AG09319 (cell line): ENCODE results near the gene RARB.

Source experiments
- DNase-seq: peaks from one replicate; pipeline ENCODE4 v3.0.0-alpha.2; 2010; ENCODE audit warnings: low read depth; ENCODE audit errors: extremely low read depth
- CTCF ChIP-seq: IDR thresholded peaks from 2 replicates; pipeline ENCODE4 v1.5.1; 2011; ENCODE audit warnings: low read depth, mild to moderate bottlenecking, inconsistent platforms, low read length, moderate library complexity

RARB gene

GRCh38 chr3:25471081-25471768, 43.2 kb downstream of the RARB start:
- no peak for TF ChIP-seq CTCF
- no peak for DNase-seq

GRCh38 chr3:25472153-25472552, 44.1 kb downstream of the RARB start:
- no peak for TF ChIP-seq CTCF
- no peak for DNase-seq

GRCh38 chr3:25472731-25473130, 44.7 kb downstream of the RARB start:
- no peak for DNase-seq
- no peak for TF ChIP-seq CTCF

GRCh38 chr3:25473246-25473645, 45.2 kb downstream of the RARB start:
- DNase-seq = no peak
- no peak for TF ChIP-seq CTCF

- DNase-seq = no peak
- TF ChIP-seq CTCF = no peak
Observed at GRCh38 chr3:25474052-25474451, 46.0 kb downstream of the RARB start.

- no peak for TF ChIP-seq CTCF
- DNase-seq = no peak
Observed at GRCh38 chr3:25476639-25477038, 48.6 kb downstream of the RARB start.

GRCh38 chr3:25478211-25478757, 50.2 kb downstream of the RARB start:
- DNase-seq = no peak
- TF ChIP-seq CTCF = no peak
